ENCODE data around the gene HOXB4. TPM values are rescaled to one million over a fixed set of nuclear protein-coding genes. Genes with fewer than 3 reads are reported as not detected.

Gene HOXB4
- total RNA-seq, 1 donor, result 0.36 TPM

- no peaks in the 10 kb centered on the region for H3K36me3 ChIP-seq (ENCODE audit: insufficient read depth, low read length)
- no peaks in the 10 kb centered on the region for H3K79me2 ChIP-seq (ENCODE audit: insufficient read depth, low read length)
- H3K4me2 ChIP-seq (ENCODE audit: insufficient read depth, low read length), result no peak overlapping the region
- no peaks in the 10 kb centered on the region for H3K9me3 ChIP-seq (ENCODE audit: low read depth, low read length)
- H2AFZ ChIP-seq (ENCODE audit: low read length), result no peak overlapping the region
- DNase-seq (ENCODE audit: insufficient read length, low spot score, missing footprints), result no peak
- no peak for TF ChIP-seq CTCF (IDR thresholded peaks at IDR 0.05; ENCODE audit: extremely low read depth, low read depth, low read length)
- no peak overlapping the region for H3K4me3 ChIP-seq (ENCODE audit: insufficient read depth, low read length)
- no peaks in the 10 kb centered on the region for H3K4me1 ChIP-seq (ENCODE audit: insufficient read depth, low read length)
- H3K27me3 ChIP-seq (ENCODE audit: insufficient read depth, low read length), result peaks cover 67% of the 10 kb centered on the region
- no peaks in the 10 kb centered on the region for H4K20me1 ChIP-seq (ENCODE audit: insufficient read depth, low read length)
- no peak overlapping the region for H3K27ac ChIP-seq (ENCODE audit: low read depth, low read length)
Observed at GRCh38 chr17:48526608-48527546, 51.3 kb downstream of the HOXB4 start.

Other genes with a start within 250 kb of the HOXB4 start
- not detected in 2 replicates for gene SKAP1, start 148.1 kb downstream of the HOXB4 start, total RNA-seq
- not detected in 2 replicates for gene HOXB1, start 47.3 kb downstream of the HOXB4 start, total RNA-seq
- gene HOXB2, start 33.2 kb downstream of the HOXB4 start, total RNA-seq, result 2.1 and 3.3 TPM in 2 replicates
- 1.5 and 1.8 TPM in 2 replicates for gene HOXB3, start 11.9 kb upstream of the HOXB4 start, total RNA-seq
- not detected in 2 replicates for gene HOXB5, start 15.4 kb upstream of the HOXB4 start, total RNA-seq
- gene HOXB6, start 26.6 kb upstream of the HOXB4 start, total RNA-seq, result 0.59 and 0.72 TPM in 2 replicates
- 0.36 TPM in 1 of 2 replicates, not detected in the other for gene HOXB7, start 32.7 kb upstream of the HOXB4 start, total RNA-seq
- not detected in 2 replicates for gene HOXB8, start 36.9 kb upstream of the HOXB4 start, total RNA-seq
- not detected in 2 replicates for gene HOXB9, start 48.0 kb upstream of the HOXB4 start, total RNA-seq
- gene PRAC1, start 144.2 kb upstream of the HOXB4 start, total RNA-seq, result 0.88 TPM in 1 of 2 replicates, not detected in the other
- gene PRAC2, start 144.8 kb upstream of the HOXB4 start, total RNA-seq, result not detected in 2 replicates
- not detected in 2 replicates for gene HOXB13, start 150.4 kb upstream of the HOXB4 start, total RNA-seq
- not detected in 2 replicates for gene TTLL6, start 238.9 kb upstream of the HOXB4 start, total RNA-seq